ENCODE results near the gene RAB7B.

RAB7B gene

DNA sequence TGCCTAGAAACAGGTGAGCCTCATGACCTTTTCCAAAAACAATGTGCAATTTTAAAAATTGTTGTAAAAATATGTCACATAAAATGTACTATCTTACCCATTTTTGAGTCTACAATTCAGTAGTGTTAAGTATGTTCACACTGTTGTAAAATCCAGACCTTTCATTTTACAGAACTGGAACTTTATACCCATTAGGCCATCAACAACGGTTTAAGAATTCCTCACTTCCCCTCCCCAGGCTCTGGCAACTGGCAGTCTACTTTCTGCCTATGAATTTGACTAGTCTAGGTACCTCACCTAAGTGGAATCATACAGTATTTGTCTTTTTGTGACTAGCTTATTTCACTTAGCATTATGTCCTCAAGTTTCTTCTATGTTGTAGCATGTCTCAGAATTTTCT, 11.9 kb upstream of the RAB7B start:
- DNase-seq (ENCODE audit: low read depth in 1 of 2, low spot score in 1 of 2): no peak
- TF ChIP-seq SPI1 (IDR thresholded peaks at IDR 0.05; ENCODE audit: borderline replicate concordance, low read depth) (peak; percentile 27; the same call in 1 of the 2 replicates), GABPA (IDR thresholded peaks at IDR 0.05; ENCODE audit: low read depth) (no peak)
- Histone ChIP-seq H3K27ac (replicated peaks) (peak overlapping the region; percentile 7), H3K27me3 (ENCODE audit: insufficient read depth, poor library complexity, severe bottlenecking) (no peaks in the 10 kb centered on the region), H3K4me3 (replicated peaks; ENCODE audit: insufficient read depth, low read length) (no peak overlapping the region)

DNA sequence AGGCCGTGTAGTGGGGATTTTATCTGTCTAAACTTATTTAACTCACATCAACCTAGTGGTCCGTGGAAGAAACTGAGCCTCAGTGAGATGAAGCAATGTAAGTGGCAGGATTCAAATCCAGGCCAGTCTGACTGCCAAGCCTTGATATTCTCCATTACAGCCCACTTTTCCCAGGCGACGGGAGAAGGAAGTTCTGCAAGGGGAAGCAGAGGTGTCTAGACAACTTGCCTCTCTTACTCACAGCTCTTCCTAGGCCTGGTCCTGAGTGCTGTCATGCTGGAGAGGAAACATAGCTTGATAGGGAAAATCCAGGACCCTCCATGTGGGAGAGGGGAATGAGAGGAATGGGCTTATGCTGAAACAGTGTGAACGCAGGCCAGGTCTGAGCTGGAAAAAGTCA, 11.4 kb upstream of the RAB7B start:
- no peak for DNase-seq (ENCODE audit: low read depth in 1 of 2, low spot score in 1 of 2)
- Histone ChIP-seq H3K27me3 (ENCODE audit: insufficient read depth, poor library complexity, severe bottlenecking) (no peaks in the 10 kb centered on the region), H3K27ac (replicated peaks) (peak overlapping the region; percentile 89), H3K4me3 (replicated peaks; ENCODE audit: insufficient read depth, low read length) (no peak overlapping the region)
- TF ChIP-seq, protein P1, sequence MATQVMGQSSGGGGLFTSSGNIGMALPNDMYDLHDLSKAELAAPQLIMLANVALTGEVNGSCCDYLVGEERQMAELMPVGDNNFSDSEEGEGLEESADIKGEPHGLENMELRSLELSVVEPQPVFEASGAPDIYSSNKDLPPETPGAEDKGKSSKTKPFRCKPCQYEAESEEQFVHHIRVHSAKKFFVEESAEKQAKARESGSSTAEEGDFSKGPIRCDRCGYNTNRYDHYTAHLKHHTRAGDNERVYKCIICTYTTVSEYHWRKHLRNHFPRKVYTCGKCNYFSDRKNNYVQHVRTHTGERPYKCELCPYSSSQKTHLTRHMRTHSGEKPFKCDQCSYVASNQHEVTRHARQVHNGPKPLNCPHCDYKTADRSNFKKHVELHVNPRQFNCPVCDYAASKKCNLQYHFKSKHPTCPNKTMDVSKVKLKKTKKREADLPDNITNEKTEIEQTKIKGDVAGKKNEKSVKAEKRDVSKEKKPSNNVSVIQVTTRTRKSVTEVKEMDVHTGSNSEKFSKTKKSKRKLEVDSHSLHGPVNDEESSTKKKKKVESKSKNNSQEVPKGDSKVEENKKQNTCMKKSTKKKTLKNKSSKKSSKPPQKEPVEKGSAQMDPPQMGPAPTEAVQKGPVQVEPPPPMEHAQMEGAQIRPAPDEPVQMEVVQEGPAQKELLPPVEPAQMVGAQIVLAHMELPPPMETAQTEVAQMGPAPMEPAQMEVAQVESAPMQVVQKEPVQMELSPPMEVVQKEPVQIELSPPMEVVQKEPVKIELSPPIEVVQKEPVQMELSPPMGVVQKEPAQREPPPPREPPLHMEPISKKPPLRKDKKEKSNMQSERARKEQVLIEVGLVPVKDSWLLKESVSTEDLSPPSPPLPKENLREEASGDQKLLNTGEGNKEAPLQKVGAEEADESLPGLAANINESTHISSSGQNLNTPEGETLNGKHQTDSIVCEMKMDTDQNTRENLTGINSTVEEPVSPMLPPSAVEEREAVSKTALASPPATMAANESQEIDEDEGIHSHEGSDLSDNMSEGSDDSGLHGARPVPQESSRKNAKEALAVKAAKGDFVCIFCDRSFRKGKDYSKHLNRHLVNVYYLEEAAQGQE (IDR thresholded peaks at IDR 0.05; ENCODE audit: insufficient replicate concordance, low read depth): no peak
- TF ChIP-seq, protein P2, sequence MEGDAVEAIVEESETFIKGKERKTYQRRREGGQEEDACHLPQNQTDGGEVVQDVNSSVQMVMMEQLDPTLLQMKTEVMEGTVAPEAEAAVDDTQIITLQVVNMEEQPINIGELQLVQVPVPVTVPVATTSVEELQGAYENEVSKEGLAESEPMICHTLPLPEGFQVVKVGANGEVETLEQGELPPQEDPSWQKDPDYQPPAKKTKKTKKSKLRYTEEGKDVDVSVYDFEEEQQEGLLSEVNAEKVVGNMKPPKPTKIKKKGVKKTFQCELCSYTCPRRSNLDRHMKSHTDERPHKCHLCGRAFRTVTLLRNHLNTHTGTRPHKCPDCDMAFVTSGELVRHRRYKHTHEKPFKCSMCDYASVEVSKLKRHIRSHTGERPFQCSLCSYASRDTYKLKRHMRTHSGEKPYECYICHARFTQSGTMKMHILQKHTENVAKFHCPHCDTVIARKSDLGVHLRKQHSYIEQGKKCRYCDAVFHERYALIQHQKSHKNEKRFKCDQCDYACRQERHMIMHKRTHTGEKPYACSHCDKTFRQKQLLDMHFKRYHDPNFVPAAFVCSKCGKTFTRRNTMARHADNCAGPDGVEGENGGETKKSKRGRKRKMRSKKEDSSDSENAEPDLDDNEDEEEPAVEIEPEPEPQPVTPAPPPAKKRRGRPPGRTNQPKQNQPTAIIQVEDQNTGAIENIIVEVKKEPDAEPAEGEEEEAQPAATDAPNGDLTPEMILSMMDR (IDR thresholded peaks at IDR 0.05; ENCODE audit: insufficient read depth, low read length): no peak
- no peak for TF ChIP-seq SPI1 (IDR thresholded peaks at IDR 0.05; ENCODE audit: borderline replicate concordance, low read depth)
- no peak for TF ChIP-seq GABPA (IDR thresholded peaks at IDR 0.05; ENCODE audit: low read depth)
- TF ChIP-seq POLR2AphosphoS5 (IDR thresholded peaks at IDR 0.05; ENCODE audit: low read depth): no peak

DNA sequence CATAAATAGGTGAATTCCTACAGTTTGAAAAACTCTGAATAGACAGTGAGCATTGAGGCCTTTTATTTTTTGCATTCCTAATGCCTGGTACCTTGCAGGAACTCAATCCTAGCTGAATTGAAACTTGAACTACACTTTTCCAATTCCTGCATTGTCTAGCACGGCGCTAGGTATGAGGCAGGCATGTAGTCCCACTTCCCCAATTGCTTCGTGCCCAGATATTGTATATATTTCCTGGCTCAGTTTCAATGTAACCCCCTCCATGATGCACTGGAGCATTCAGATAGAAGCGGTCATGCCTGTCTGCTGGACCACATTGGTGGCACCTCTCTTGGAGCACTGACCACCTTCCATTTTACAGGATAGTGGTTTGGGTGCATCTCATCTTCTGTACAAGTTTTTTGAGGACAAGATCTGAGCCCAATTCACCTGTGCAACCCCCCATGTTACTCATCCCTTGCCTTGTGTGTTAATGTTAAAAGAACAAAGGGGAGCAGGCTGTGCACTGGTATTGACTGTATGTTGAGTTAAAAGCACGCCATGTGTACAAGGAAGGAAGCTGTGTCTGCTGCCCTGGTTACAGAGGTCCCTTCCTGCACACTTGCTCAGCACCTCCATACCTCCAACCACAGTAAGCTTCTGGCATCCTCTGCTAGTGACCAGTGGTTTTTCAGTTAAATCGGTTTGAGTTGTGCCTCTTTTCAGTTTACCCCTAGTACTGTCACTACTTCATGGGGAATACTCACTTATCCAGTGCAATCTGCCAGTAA, 10.0 kb upstream of the RAB7B start:
- DNase-seq (ENCODE audit: low read depth in 1 of 2, low spot score in 1 of 2): peak in 1 of 2 experiments; percentile 59
- peak overlapping the region; percentile 89 for H3K27ac ChIP-seq (replicated peaks)

DNA sequence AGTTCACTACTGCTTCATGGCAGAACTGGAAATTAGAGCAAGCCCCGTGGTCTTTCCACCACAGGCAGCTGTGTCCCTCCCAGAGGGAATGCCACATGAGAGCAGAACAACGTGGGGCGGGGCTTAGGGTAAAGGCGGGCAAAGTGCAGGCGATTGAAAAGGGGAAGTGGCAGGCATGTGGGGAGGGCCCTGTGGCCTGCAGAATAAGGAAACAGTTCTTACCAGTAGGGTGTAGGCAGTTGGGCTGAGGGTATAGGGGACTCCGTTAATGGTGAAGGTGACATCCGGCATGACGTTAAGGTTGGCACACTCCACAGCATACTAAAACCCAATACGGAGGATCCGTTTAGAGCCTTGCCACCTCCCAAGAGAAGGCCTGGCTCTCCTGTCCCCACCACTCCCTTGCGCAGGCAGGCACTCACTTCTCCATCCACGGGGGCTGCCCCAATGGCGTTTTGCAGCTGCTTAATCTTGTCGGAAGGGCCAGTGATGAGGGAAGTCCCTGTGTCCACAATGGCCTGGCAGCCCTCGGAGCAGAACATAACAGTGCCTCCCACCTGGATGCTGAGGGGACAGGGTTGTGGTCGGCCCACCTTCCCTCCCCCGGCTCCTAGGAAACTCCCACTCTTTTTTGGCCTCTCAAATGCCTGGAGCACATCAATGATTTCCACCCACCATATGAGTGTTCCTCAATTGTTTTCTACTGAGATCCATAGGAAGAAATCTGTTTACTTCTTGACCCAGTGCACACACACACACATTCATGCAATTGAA, 9.1 kb upstream of the RAB7B start:
- TF ChIP-seq, protein P2 (IDR thresholded peaks at IDR 0.05; ENCODE audit: insufficient read depth, low read length): no peak
- TF ChIP-seq POLR2AphosphoS5 (IDR thresholded peaks at IDR 0.05; ENCODE audit: low read depth) (peak; percentile 94), SPI1 (IDR thresholded peaks at IDR 0.05; ENCODE audit: borderline replicate concordance, low read depth) (peak; percentile 100)
- no peak overlapping the region for H3K4me3 ChIP-seq (replicated peaks; ENCODE audit: insufficient read depth, low read length)
- peak overlapping the region; percentile 89 for H3K27ac ChIP-seq (replicated peaks)
- peak; percentile 83 to 99 for DNase-seq (ENCODE audit: low read depth in 1 of 2, low spot score in 1 of 2)
- H3K27me3 ChIP-seq (ENCODE audit: insufficient read depth, poor library complexity, severe bottlenecking): no peaks in the 10 kb centered on the region

More for the DNA sequence above, 10.0 kb upstream of the RAB7B start:
- Histone ChIP-seq H3K27me3 (ENCODE audit: insufficient read depth, poor library complexity, severe bottlenecking) (no peaks in the 10 kb centered on the region), H3K4me3 (replicated peaks; ENCODE audit: insufficient read depth, low read length) (no peak overlapping the region)
- TF ChIP-seq, protein P2 (IDR thresholded peaks at IDR 0.05; ENCODE audit: insufficient read depth, low read length): no peak
- TF ChIP-seq SPI1 (IDR thresholded peaks at IDR 0.05; ENCODE audit: borderline replicate concordance, low read depth): peak; percentile 90

Data from HL-60 (cell line).